Stimulated activated CD4-positive, alpha-beta T cell treated with anti-CD3 and anti-CD28 coated beads, Interleukin-12 subunit alpha, Interleukin-12 subunit beta, amount 100 ng/mL, for 24 hours (primary cell): ENCODE measurements around the gene PGAP1.
A peak's percentile ranks its signal among the peaks of the same experiment; 100 is the strongest.
"Not testable (repeated sequence)": the region's sequence is repeated elsewhere in the genome, so short reads cannot be mapped to it uniquely, and the experiment has no call there.

Source experiments
- DNase-seq, 2 experiments: peaks; one replicate each; pipeline ENCODE4 v3.0.0-alpha.2; 2020; ENCODE audit warnings: low read depth in 2 of 2

The PGAP1 gene

DNA sequence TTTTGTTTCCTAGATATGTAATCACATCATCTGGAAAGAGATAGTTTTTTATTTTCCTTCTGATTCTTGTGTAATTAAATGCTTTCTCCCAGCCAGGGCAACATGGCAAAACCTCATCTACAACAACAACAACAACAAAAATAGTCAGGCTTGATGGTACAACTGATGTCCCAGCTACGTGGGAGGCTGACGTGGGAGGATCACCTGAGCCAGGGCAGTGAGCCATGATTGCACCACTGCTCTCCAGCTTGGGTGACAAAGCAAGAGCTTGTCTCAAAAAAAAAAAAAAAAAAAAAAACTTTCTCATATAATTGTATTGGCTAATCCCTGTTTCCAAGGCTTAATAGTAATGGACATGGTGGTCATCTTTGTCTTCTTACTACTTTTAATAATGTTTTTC is 26.4 kb upstream of the PGAP1 start:
- no peak for DNase-seq

- no peak for DNase-seq
Observed at GRCh38 chr2:196951973-196952372, 25.5 kb upstream of the PGAP1 start.

GRCh38 chr2:196949116-196949515 is 22.6 kb upstream of the PGAP1 start:
- DNase-seq = no peak

- DNase-seq = no peak
Observed at GRCh38 chr2:196944570-196944969, 18.1 kb upstream of the PGAP1 start.

DNA sequence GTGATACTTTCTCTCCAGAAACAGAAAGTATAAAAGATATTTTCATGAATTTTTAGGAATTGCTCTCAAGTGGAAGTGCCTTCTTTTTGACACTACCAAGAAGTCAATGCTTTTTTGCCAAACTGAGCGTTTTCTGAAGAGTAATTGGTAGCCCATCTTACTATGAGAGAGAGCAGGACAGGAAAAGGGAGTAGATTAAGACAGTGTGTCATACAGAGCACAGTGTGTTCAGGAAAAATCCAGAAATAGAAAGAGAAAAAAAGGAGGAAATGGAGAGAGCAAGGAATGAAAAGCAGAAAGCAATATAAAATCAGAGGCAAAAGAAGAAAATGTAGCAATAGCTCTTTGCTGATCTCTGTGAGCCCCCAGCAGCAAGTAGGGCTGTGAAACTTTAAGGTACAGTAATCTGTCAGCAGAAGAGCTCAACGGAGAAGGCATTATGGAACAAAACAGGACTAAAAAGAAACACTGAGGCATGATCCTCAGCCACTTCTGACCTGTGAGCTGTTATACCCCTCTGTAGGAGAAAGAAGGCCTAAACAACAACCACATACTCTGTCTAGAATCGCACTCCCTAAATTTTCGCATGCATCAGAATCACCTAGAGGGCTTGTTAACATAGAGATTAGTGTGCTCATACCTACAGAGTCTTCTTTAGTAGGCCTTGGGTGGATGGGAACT is 15.0 kb upstream of the PGAP1 start:
- no peak for DNase-seq

DNA sequence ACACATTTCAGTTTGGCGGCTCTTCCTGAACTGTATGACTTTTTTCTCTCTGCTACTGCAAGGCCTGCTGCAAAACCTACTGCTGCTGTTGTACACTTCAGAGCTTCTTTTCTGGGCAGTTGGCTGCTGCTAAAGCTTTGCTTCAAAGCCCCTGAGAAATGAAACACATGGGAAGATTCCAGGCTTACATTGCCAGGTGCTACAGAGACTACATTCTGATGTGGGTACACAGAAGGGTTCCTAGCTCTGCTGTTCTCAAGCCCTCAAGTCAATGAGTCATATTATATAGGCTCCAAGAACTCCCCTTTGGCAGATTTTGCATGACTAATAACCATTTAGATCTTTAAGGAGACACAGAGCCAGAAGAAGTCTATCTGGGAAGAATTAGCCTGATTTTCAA is 12.9 kb upstream of the PGAP1 start:
- no peak for DNase-seq

GRCh38 chr2:196935432-196935831 is 8.9 kb upstream of the PGAP1 start:
- no peak for DNase-seq

- no peak for DNase-seq
Observed at GRCh38 chr2:196934672-196935071, 8.2 kb upstream of the PGAP1 start.

- DNase-seq = no peak
Observed at GRCh38 chr2:196931555-196931954, 5.0 kb upstream of the PGAP1 start.

GRCh38 chr2:196927376-196928225 is 1.1 kb upstream of the PGAP1 start:
- peak; percentile 10 to 43 for DNase-seq

GRCh38 chr2:196925768-196926561 is 542 bp downstream of the PGAP1 start:
- peak; percentile 5 to 11 for DNase-seq

DNA sequence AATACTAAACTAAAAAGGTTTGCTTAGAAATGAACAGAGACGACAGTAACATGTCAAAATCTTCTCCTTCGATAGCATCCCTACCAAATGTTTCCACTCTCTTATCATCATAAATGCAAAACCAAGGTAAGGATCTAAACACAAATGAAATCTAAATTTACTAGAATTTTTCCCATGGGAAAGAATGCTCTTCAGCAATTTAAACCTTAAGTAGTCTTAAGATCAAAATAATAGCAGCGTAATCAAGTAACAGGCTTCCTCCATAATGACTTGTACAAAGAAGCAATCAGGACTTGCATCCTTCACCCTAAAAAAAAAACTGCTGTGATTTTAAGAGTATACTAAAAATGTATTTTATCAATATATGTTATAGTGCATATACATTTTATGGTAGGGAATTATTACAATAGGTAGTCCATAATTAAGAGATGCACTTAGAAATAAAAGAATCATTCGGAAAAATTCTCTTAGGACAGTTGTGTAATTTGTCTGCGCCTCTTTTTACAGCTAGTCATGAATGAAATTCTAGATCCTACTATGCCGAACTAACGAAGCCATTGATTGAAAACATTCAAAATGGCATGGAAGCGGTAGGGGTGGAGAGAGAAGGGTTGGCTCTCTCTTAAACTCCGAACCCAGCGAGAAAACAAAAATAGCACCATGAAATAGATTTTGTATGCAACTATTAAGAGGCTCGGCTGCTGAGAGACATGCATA is 1.3 kb downstream of the PGAP1 start:
- DNase-seq = no peak

GRCh38 chr2:196924051-196924450 is 2.5 kb downstream of the PGAP1 start:
- DNase-seq = no peak

DNA sequence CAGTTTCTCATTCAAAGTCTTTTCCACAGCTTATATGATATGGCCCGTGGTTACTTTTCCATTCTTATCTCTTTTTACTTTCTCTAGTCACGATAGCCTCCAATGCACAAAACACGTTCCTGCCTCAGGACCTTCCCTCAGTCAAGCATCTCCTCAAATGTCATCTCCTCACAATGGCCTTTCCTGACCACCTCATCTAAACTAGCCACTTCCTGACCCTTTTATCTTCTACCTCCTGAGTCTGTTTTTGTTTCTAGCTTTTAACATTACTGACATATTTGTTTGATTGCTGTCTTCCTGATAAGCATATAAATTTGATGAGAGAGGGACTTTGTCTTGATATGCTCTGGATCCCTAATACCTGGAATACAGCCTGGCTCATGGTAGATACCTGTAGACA is 7.6 kb downstream of the PGAP1 start:
- DNase-seq = no peak

GRCh38 chr2:196917802-196918201 is 8.7 kb downstream of the PGAP1 start:
- DNase-seq = no peak

DNA sequence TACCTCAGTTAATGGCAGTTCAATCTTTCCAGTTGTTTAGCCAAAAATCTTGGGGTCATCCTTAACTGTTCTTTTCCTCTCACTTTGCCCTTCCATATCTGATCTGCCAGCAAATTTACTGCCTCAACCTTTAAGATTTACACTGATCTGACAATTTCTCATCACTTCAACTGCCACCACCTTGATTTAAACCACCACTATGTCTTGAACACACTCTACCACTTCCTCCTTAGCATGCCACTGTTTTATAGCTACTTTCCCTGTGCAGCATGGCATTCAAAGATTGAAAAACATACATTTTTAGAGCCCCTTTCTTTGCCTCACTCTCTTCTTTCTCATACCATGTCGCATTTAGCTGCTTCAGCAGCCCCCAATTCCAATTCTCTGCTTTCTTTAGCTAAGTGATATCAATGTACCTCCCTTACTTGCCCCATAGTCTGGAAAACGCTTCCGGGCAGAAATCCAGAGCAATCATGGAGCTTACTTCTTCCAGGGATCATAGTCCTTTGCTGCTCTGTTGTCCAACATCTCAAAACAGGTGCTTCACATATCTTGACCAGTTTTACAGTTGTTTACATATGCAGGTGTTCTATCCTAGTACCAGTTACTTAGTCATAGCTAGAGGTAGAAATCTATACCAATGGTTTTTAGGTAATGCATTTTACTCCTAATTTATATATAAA is 10.9 kb downstream of the PGAP1 start:
- no peak for DNase-seq

DNA sequence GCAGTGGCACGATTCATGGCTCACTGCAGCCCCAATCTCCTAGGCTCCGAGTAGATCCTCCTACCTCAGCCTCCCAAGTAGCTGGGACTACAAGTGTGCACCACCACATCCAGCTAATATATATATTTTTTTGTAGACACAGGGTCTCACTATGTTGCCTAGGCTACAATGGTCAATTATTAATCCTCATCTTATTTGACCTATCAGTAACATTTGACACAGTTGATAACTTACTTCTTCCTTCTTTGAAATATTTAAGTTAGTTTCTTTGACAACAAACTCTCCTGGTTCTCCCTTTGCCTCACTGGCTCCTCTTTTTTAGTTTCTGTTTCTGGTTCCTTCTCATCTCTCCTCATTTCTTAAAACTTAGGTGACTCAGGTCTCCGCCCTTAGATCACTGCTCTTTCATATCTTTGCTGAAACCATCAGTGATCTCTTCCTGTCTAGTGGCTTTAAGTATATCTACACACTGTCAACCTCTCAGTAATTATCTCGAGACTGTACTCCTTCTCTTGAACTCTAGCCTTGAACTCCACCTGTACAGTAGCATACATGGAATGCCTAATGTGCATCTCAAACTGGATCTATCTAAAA is 11.5 kb downstream of the PGAP1 start:
- DNase-seq = no peak

DNA sequence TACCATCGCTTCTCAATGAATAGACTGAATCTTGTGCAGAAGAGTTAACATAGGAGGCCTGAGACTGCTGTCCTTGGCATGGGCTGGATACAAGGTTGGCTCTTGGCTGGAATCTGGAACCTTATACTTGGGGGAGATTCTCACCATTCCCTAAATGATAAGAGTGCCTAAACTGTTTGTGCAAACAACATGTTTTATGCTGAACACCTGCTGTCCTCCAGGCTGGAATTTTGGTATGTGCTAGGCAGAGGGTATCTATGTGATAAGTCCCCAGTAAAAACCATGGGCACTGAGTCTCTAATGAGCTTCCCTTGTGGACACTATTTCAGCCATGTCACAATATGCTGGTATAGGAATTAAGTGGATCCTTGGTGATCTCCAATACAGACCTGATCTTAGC is 12.8 kb downstream of the PGAP1 start:
- no peak for DNase-seq

GRCh38 chr2:196905365-196905764 is 21.1 kb downstream of the PGAP1 start:
- DNase-seq = not testable (repeated sequence)

DNA sequence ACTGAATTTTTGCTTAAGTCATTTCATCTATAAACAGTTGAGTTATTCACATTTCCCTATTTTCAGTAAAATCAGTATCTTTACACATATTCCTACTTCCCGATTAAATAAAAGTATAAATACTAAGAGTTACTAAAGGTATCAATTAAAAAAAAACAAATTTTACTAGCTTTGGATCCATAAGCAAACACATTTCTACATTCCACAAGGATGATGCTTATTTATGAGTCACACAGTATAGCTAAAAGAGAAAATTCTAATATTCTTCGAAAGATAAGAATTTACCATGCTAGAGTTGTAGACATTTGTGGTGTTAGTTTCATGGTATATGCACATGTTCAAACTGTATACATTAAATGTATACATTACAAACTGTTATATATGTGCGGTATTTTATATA is 23.7 kb downstream of the PGAP1 start:
- DNase-seq = no peak

DNA sequence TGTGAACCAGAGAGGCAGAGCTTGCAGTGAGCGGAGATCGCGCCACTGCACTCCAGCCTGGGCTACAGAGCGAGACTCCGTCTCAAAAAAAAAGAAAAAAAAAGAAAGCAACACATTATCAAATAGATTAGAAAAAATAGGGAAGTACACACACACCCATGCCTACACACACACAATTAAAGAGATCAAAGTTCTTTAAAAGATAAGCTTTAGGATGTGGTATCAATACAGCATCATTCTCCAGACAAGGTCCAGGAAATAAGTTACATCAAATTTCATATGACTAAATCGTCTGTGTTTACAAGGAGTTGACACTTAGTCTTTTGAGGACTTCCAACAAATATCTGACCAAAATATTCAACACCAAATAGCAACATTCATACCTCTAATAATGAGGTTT is 25.7 kb downstream of the PGAP1 start:
- no peak for DNase-seq
